NCI-H187 (cell line): Measurements from ENCODE around the gene GRK5.

Source experiments
- DNase-seq, 2 experiments: peaks; one replicate each; lab custom pipeline; 2025; lab: John Stamatoyannopoulos, UW

Gene GRK5

DNA sequence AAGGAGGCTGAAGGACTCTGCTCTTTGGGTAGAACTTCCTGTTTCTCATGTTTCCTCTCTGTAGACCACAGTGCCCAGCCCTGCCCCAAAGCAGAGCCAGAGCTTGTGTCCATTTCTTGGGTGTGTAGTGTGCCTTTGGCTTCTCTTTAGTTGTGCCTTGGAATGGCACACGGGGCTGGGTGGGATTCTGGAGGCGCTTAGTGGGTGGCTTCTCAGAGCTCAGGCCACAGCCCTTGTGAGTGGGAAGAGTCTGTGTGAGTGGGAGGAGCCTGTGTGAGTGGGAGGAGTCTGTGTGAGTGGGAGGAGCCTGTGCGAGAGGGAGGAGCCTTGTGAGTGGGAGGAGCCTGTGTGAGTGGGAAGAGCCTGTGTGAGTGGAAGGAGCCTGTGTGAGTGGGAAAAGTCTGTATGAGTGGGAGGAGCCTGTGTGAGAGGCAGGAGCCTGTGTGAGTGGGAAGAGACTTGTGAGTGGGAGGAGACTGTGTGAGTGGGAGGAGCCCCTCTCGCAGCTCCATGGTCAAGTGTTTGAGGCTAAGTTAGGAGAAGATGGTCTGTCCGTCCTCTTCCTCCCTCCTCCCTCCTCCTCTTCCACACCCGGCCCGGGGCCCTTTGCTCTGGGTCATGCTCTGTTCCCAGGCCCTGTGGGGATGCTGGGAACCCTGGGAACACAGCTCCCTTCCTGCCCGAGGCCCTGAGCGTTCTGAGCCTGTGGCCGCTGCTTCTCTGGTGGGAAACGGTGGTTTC, 153.0 kb downstream of the GRK5 start:
- no peak for DNase-seq

- DNase-seq, result no peak
Observed at GRCh38 chr10:119361037-119361436, 153.7 kb downstream of the GRK5 start.

- no peak for DNase-seq
Observed at GRCh38 chr10:119362122-119362521, 154.8 kb downstream of the GRK5 start.

DNA sequence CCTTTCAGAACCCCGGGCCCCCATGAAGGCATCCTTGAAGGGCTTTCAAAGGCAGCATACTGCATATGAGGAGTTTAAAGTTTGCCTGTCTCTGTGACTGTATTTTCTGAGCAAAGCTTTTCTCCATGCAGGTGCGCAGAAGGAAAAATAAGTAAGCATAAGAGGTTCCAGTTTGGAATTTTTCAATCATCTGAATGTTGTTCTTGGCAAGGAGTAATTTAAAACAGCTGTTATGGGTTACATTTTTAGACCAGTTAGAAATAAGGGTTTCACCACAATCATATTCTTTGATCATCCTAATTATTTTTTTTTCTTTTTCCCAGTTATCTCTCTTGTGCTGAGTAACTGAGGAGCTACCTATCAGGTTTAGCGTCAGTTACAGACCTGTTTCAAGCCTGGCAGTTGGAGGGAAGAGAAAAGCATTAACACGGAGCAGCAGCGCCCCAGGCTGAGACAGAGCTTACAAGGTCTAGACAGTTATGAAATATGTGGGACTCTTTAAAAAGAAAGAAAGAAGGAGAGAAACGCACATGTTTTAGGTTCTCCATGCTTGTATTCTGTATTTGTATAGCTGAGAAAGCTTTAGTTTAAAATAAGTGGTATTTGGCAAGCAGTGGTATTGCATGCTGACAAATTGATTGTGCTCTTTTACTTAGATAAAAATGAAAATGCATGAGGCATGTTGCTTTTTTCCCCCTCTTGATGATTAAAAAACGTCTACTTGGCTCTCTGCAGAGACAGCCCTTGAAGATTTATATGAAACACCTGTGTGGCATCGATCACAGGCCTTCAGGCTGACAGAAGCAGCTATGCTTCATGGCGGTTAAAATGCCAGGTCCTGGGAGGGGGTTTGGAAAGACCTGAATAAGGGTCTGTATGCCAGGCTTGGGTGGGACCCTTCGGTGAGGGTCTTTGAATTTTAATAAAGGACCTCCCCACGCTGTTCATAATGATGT, 157.6 kb downstream of the GRK5 start:
- no peak for DNase-seq

GRCh38 chr10:119365773-119366599, 158.6 kb downstream of the GRK5 start:
- no peak for DNase-seq

- DNase-seq, result no peak
Observed at GRCh38 chr10:119367841-119368549, 160.6 kb downstream of the GRK5 start.

- no peak for DNase-seq
Observed at GRCh38 chr10:119368581-119368980, 161.2 kb downstream of the GRK5 start.

DNA sequence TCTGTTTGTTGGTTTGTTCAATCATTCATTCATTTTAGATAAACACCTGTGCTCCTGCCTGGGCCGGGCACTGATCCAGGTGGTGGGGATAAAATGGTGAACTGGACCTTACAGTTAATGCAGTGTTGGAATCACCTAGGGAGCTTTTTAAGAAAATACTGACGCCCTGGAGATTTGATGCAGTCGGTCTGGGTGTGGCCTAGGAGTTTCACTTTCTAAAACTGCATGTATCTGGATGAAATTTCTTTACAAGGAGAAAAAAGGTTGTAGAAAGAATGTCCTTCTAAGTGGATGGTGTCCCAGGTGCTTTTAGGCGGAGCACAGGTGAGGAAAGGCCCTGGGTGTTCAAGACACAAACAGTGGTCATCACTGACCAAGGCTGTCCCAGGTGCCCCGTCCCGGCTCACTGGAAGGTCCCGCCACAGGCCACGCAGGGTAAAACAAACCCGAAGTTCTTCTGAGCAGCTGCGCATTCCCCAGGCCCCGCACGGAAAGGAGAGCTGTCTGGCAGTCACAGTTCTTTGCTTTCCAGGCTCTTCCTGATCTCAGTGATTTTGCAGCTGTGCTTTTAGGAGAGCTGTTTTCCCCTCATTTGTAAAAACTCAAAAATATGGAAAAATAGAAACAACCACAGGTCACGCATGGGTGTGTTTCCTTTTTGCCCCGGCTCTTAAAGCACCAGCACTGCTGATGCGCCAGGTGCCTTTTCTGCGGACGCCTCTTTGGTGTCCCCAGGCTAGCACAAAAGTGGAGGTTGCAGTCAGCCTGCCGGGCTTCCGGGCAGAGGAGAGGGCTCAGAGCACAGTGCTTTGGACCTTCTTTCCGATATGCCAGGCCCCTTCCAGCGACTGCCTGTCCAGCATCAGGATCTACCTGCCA, 161.9 kb downstream of the GRK5 start:
- DNase-seq, result no peak

GRCh38 chr10:119370111-119370741, 162.9 kb downstream of the GRK5 start:
- DNase-seq, result no peak

GRCh38 chr10:119370972-119371703, 163.8 kb downstream of the GRK5 start:
- no peak for DNase-seq

GRCh38 chr10:119371704-119372663, 164.6 kb downstream of the GRK5 start:
- no peak for DNase-seq

DNA sequence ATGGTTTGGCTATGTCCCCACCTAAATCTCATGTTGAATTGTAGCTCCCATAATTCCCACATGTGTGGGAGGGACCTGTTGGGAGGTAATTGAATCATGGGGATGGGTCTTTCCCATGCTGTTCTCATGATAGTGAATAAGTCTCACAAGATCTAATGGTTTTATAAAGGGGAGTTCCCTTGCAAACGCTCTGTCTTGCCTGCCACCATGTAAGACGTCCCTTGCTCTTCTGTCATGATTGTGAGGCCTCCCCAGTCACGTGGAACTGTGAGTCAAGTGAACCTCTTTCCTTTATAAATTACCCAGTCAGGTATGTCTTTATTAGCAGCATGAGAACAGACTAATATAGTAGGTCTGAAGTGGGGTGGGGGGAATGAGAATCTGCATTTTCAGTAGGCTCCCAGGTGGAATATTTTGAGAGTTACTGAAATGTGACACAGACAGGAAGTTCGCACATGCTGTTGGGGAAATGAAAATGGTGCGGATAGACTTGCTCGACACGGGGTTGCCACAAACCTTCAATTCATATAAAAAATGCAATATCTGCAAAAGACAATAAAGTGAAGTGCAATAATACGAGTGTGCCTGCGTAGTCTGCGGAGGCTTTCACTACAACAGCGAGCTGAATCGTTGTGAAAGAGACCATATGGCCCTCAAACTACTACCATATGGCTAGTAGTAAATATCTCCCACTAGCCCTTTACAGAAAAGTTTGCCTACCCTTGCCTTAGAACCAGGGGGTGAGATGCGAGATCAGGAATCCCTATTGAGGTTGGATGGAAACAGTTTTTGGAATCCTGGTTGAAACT, 166.1 kb downstream of the GRK5 start:
- no peak for DNase-seq

DNA sequence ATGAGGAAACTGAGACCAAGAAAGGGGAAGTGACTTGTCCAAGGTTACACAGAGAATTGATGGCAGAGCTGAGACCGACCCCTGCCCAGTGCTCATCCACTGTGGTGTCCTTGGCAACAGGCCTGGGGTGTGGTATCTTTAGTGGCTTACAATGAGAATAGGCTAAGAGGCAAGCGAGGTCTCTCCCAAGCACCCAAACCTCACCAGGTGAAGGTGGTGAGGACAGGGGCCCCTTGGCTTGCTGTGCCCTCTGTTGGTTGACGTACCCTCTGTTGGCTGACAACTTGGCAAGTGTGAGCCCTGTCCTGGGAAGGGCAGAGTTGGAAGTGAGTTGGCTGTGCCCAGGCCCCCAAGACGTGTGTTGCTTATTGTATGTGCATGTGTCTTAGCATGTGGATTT, 166.9 kb downstream of the GRK5 start:
- no peak for DNase-seq

DNA sequence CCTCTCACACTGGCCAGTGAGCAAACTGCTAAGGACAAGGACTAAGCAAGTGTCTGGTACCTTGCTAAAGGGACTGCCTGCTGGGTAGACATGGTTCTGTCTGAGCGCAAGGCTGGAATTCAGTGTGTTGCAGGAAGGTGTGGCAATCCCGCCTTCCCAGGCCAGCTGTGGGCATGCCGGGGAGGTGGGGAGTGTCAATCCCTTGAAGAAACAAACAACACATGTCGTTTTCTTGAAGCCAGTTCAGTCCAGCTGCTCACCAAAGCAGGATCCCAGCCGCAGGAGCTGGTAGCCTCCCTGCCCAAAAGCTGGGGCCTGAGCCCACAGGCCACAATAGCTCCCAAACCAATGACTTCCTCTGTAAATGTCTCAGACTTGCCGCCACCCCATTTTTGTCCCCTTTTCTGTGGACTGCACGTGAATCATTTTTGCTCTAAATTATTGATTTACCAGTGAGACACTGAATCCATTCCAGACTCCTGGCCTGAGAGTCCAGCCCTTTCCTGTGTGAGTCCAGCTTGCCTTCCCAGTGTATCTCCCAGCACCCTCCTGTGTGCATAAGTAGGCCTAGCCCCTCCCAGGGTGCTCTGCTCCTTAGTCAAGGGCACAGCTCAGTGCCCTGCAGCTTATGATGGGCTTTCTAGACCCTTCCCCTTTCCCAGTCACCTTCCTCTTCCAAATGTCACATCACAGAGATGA, 168.4 kb downstream of the GRK5 start:
- peak in 1 of 2 experiments; percentile 2 for DNase-seq

DNA sequence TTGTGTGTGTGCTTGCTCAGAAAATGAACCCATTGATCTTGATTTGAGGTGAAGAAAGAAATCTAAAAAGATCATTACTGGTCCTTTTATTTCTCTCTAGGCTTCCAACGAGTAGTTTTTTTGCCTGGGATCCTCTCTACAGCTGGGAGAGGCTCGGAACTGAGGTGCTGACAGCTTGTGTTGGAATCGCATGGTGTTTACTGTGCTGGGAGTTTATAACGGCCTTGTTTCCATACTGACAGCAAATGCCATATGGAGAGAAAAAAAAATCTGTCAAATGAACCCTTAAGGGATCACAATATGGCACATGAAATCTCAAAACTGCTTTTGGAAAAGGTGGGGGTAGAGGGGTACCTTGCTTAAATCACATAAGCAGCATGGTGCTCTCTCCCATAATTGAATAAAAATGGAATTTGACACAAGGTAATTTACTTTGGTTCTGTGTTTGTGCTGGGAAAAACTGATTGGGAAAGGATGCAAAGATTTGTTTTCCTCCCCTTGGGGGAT, 170.1 kb downstream of the GRK5 start:
- no peak for DNase-seq

DNA sequence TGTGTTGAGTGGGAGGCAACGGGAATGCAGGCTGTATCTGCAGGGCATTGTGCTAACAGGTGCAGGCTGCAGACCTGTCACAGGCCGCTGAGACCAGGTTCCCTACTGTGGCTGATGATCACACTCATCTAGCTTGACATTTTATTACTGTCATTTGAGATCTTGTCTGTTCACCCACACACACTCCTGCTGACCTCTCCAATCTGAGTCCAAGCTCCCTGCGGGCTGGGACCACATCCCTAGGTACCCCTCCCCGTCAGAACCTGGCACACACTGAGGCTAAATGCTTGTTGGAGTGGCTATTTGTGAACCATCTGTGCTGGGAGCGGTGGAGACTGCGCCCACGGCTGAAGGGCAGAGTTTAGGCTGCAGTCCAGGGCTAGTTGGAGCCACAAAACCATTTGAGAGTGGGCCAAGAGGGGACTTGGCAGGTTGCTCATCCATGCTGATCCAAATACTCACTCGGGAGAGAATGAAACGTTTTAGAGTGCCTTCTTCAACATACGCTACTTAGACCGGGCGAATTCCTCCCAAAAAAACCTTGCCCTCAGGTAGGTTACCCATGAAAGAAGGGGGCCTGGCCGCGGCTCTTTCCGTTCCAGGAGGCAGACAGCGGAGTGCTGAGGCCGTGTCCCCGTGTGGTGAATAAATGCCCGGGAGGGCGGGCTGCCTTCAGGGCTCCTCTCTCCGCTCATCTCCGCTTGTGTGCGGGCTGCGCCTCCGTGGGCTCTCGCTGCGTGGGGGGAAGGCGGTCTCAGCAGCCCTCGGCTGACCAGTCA, 170.8 kb downstream of the GRK5 start:
- peak in 1 of 2 experiments; percentile 5 for DNase-seq
